ENCODE results near the gene RABGAP1. TPM values are rescaled to one million over a fixed set of nuclear protein-coding genes. Genes with fewer than 3 reads are reported as not detected.

The RABGAP1 gene
- polyA plus RNA-seq, 1 donor from 2014 or later, result 67.8 TPM

GRCh38 chr9:123127512-123128075 lies 186.8 kb downstream of the RABGAP1 start:
- Histone ChIP-seq H3K79me2 (replicated peaks; ENCODE audit: insufficient read depth, low read length) (no peaks in the 10 kb centered on the region), H3K36me3 (ENCODE audit: insufficient read depth, low read length) (peaks cover 9% of the 10 kb centered on the region), H3K27ac (ENCODE audit: low read length) (no peak overlapping the region), H3K27me3 (ENCODE audit: insufficient read depth, low read depth, low read length) (no peaks in the 10 kb centered on the region), H3K9ac (ENCODE audit: low read length) (no peak overlapping the region), H2AFZ (ENCODE audit: low read depth, low read length) (no peak overlapping the region), H3K4me2 (ENCODE audit: low read length) (no peak overlapping the region), H3K9me3 (ENCODE audit: low read length) (no peaks in the 10 kb centered on the region), H3K9me2 (ENCODE audit: insufficient read depth, low read length) (no peaks in the 10 kb centered on the region), H3F3A (ENCODE audit: insufficient read depth, low read length, poor library complexity, severe bottlenecking) (no peaks in the 10 kb centered on the region), H4K20me1 (ENCODE audit: insufficient read depth) (no peaks in the 10 kb centered on the region), H3K4me3 (ENCODE audit: low read length) (no peak overlapping the region)
- no peak for TF ChIP-seq MXI1 (conservative IDR thresholded peaks at IDR 0.05; ENCODE audit: poor library complexity, severe bottlenecking)
- no peak for TF ChIP-seq RAD21 (conservative IDR thresholded peaks at IDR 0.05)
- TF ChIP-seq EP300 (conservative IDR thresholded peaks at IDR 0.05; ENCODE audit: poor library complexity, severe bottlenecking), result no peak
- no peak for TF ChIP-seq TAF1 (IDR thresholded peaks at IDR 0.05; ENCODE audit: low read depth)
- no peak for TF ChIP-seq EZH2 (IDR thresholded peaks at IDR 0.05; ENCODE audit: borderline replicate concordance, insufficient read depth, low read length, poor library complexity, severe bottlenecking)
- TF ChIP-seq SMC3 (conservative IDR thresholded peaks at IDR 0.05; ENCODE audit: poor library complexity), result no peak
- TF ChIP-seq POLR2AphosphoS5 (IDR thresholded peaks at IDR 0.05), result no peak
- TF ChIP-seq REST (IDR thresholded peaks at IDR 0.05; ENCODE audit: borderline replicate concordance), result no peak
- no peak for TF ChIP-seq CTCF (IDR thresholded peaks at IDR 0.05; ENCODE audit: poor library complexity, severe bottlenecking)

DNA sequence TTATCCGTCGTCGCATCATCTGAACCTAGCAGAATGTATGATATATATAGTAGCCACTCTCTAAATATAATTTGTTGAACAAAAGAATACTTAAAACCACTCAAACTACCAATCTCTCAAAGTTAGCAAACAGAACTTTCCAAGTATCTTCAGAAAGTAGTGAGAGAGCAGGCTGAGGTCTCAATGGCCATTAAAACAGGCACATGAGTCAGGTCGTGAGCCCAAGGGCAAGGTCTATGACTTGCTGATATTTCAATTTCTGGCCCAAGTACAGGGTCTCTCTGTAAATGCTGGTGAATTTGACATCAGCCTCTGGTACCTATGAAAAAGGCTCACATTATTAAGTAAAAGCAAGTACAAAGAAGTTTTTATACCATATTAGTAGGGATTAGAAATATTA lies 187.8 kb downstream of the RABGAP1 start:
- Histone ChIP-seq H3K36me3 (ENCODE audit: insufficient read depth, low read length) (peaks cover 9% of the 10 kb centered on the region), H3K4me2 (ENCODE audit: low read length) (no peak overlapping the region), H3K27me3 (ENCODE audit: insufficient read depth, low read depth, low read length) (no peaks in the 10 kb centered on the region), H3K27ac (ENCODE audit: low read length) (no peak overlapping the region), H3K9me2 (ENCODE audit: insufficient read depth, low read length) (no peaks in the 10 kb centered on the region), H3F3A (ENCODE audit: insufficient read depth, low read length, poor library complexity, severe bottlenecking) (no peaks in the 10 kb centered on the region), H3K4me3 (ENCODE audit: low read length) (no peak overlapping the region), H3K79me2 (replicated peaks; ENCODE audit: insufficient read depth, low read length) (no peaks in the 10 kb centered on the region), H3K9ac (ENCODE audit: low read length) (no peak overlapping the region), H2AFZ (ENCODE audit: low read depth, low read length) (no peak overlapping the region), H4K20me1 (ENCODE audit: insufficient read depth) (no peaks in the 10 kb centered on the region), H3K9me3 (ENCODE audit: low read length) (no peaks in the 10 kb centered on the region)
- TF ChIP-seq TAF1 (IDR thresholded peaks at IDR 0.05; ENCODE audit: low read depth) (no peak), REST (IDR thresholded peaks at IDR 0.05; ENCODE audit: borderline replicate concordance) (no peak), RAD21 (conservative IDR thresholded peaks at IDR 0.05) (no peak), SMC3 (conservative IDR thresholded peaks at IDR 0.05; ENCODE audit: poor library complexity) (no peak), EZH2 (IDR thresholded peaks at IDR 0.05; ENCODE audit: borderline replicate concordance, insufficient read depth, low read length, poor library complexity, severe bottlenecking) (no peak), EP300 (conservative IDR thresholded peaks at IDR 0.05; ENCODE audit: poor library complexity, severe bottlenecking) (no peak), POLR2AphosphoS5 (IDR thresholded peaks at IDR 0.05) (no peak), MXI1 (conservative IDR thresholded peaks at IDR 0.05; ENCODE audit: poor library complexity, severe bottlenecking) (no peak)

Measured in neural cell (in vitro differentiated cells).